NB4 (cell line): ENCODE measurements around the gene GP2.

Experiments
- DNase-seq: peaks from one replicate; pipeline ENCODE4 v3.0.0; 2010; ENCODE audit warnings: low read depth
- H3K4me3 ChIP-seq: one replicate; pipeline ENCODE4 v1.5.1; 2011; ENCODE audit warnings: mild to moderate bottlenecking, low read depth, low read length, moderate library complexity
- MYC ChIP-seq: IDR thresholded peaks from 2 replicates; pipeline ENCODE4 v1.6.1; 2011; ENCODE audit warnings: low read depth, low read length
- POLR2A ChIP-seq: IDR thresholded peaks from 2 replicates; pipeline ENCODE4 v1.6.1; 2011; ENCODE audit warnings: mild to moderate bottlenecking; ENCODE audit not compliant: insufficient read length; ENCODE audit errors: extremely low read depth
- TF ChIP-seq, protein P1 (sequence below): IDR thresholded peaks from 2 replicates; pipeline ENCODE4 v1.6.1; 2011; ENCODE audit warnings: low read depth, low read length
- TF ChIP-seq, protein P2 (sequence below): IDR thresholded peaks from one replicate; pipeline ENCODE4 v1.5.1; 2012; ENCODE audit warnings: low read depth, low read length

The GP2 gene

DNA sequence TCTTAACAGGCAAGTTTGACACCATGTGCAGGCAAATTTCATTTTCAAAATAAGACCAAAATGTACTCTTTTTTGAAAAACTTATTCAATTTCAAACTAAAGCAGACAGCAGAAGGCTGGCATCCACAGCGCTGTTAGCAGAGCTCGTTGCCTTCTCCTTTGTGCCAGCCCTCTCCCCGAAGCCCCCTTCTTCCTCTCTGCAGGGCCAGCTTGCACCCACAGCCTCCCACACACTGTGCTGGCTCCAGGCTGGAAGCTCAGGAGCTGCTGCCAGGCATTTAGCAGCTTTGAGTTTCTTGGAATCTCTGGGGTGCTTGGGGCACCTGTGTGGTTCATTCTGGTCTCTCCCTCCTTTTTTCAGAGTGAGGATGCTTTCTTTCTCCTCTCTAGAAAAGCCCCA is 37.7 kb downstream of the GP2 start:
- TF ChIP-seq, protein P1, sequence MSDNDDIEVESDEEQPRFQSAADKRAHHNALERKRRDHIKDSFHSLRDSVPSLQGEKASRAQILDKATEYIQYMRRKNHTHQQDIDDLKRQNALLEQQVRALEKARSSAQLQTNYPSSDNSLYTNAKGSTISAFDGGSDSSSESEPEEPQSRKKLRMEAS: no peak
- TF ChIP-seq POLR2A: no peak
- no peak for TF ChIP-seq MYC
- TF ChIP-seq, protein P2, sequence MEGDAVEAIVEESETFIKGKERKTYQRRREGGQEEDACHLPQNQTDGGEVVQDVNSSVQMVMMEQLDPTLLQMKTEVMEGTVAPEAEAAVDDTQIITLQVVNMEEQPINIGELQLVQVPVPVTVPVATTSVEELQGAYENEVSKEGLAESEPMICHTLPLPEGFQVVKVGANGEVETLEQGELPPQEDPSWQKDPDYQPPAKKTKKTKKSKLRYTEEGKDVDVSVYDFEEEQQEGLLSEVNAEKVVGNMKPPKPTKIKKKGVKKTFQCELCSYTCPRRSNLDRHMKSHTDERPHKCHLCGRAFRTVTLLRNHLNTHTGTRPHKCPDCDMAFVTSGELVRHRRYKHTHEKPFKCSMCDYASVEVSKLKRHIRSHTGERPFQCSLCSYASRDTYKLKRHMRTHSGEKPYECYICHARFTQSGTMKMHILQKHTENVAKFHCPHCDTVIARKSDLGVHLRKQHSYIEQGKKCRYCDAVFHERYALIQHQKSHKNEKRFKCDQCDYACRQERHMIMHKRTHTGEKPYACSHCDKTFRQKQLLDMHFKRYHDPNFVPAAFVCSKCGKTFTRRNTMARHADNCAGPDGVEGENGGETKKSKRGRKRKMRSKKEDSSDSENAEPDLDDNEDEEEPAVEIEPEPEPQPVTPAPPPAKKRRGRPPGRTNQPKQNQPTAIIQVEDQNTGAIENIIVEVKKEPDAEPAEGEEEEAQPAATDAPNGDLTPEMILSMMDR: no peak
- no peak overlapping the region for H3K4me3 ChIP-seq
- no peak for DNase-seq

DNA sequence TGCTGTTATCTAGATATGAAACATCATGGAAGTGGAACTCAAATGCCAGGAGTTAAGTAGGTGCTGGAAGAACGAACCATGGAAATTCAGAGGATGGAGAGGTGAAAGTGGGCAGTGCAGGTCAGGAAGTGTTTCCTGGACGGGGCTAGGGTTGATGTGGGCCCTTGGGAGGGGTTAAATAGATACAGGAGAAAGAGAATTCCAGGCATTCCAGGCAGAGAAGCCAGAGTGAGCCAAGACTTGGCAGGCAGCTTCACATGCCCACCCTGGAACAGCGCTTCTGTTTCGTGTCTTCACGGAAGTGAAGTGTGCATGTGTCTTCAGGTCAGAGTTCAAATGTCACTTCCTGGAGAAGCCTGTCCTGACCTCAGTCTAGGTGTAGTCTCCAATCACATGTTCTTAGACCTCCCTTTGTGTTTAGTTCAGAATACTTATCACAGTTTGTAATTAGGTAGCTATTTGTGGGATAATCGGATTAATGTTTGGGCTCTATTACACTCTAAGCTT is 41.3 kb downstream of the GP2 start:
- H3K4me3 ChIP-seq: no peak overlapping the region
- TF ChIP-seq, protein P2: no peak
- no peak for TF ChIP-seq POLR2A
- TF ChIP-seq, protein P1: no peak
- no peak for TF ChIP-seq MYC
- DNase-seq: no peak

DNA sequence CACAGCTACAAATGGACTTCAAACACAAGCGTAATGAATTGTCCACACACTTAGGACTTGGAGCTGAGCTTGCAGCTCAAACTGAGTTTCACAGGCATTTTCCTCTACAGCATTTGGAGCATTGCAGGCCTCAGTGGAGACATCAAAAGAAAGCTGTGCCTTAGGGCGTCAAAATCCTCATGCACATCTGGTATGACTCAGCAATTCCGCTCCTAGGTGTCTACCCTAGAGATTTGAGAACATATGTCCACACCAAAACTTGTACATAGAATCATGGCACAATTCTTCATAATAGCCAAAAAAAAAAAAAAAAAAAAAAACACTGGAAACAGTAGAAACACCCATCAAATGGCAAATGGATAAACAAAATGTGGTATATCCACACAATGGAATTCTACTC is 47.1 kb downstream of the GP2 start:
- TF ChIP-seq, protein P2: no peak
- no peak for DNase-seq
- H3K4me3 ChIP-seq: no peak overlapping the region

DNA sequence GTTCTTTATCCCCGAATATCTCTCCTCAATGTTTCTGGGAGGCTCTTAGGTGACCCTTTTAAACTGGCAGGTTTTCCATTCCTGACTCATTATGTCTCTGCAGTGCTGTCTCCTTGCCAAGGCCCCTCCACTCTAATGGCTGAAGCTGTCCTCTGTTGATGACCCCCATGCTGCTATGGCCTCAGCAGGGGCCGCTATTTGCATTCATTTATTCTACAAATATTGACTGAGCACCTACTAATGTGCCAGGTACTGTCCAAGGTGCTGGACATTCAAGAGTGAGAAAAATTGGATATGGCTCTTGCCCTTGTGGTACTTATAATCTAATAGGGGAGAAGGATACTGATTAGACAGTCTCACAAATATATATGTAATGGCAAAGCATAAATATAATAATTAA is 55.4 kb downstream of the GP2 start:
- DNase-seq: peak; percentile 12
- no peak overlapping the region for H3K4me3 ChIP-seq
- TF ChIP-seq MYC (no peak), POLR2A (no peak)
- TF ChIP-seq, protein P1: no peak
- TF ChIP-seq, protein P2: no peak

DNA sequence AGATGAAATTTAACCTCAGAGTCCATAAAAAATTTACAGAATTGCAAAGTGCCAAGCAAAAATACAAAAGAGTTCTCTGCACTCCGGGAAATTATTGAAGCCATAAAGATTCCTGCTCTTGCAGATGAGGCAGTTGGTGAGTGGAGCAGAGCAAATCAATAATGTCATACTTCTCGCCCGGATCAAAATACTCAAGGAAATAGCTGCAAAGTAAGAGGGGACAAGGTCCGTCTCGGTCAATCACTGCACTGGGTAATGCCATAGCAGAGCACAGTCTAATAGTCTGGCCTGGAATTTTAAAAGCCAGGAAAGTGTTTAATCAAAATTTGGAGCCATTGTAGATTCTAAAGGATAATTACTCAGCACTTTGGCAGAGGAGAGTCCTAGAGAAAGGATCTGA is 58.9 kb downstream of the GP2 start:
- no peak for DNase-seq
- no peak overlapping the region for H3K4me3 ChIP-seq
- no peak for TF ChIP-seq POLR2A

DNA sequence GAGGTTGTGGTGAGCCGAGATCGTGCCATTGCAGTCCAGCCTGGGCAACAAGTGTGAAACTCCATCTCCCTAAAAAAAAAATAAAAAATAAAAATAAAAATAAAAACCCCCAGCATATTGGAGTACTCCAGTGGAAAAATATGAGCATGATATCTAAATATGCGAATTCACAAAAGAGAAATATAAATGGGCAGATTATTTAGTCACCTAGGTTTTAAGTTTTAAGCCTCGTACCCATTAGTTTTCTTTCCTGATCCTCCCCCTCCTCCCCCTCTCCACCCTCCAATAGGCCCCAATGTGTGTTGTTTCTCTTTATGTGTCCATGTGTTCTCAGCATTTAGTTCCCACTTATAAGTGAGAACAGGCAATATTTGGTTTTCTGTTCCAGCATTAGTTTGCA is 62.3 kb downstream of the GP2 start:
- TF ChIP-seq POLR2A: no peak
- no peak for TF ChIP-seq MYC
- TF ChIP-seq, protein P2: no peak
- DNase-seq: no peak
- H3K4me3 ChIP-seq: no peak overlapping the region
